ENCODE results near the gene SECTM1. TPM values are rescaled to one million over a fixed set of nuclear protein-coding genes. Genes with fewer than 3 reads are reported as not detected.

The SECTM1 gene
- total and polyA plus RNA-seq, 9 of the 15 experiments (the other 6 are each of a cell fraction or from before 2014, with no cell fraction given) = 0.11 to 0.46 (median 0.18) TPM; not detected in 6

GRCh38 chr17:82322526-82323453 lies 10.8 kb downstream of the SECTM1 start:
- H3K4me2 ChIP-seq (ENCODE audit: insufficient read depth, low read length) = peak overlapping the region; percentile 25; the same call in 1 of the 2 replicates
- H3K9ac ChIP-seq (ENCODE audit: insufficient read depth in 1 of 2, low read depth in 2 of 2, low read length in 2 of 2) = peak overlapping the region in 1 of 2 experiments; percentile 83; a peak in 3 of 4 replicates
- no peaks in the 10 kb centered on the region for H3K79me2 ChIP-seq (ENCODE audit: control insufficient read depth, insufficient read depth, low read length)
- intact Hi-C loops (cut with micrococcal nuclease) = no loop called here
- no peaks in the 10 kb centered on the region for H3K36me3 ChIP-seq (ENCODE audit: control insufficient read depth, insufficient read depth, low read length)
- H3K27me3 ChIP-seq (ENCODE audit: control insufficient read depth in 2 of 2, insufficient read depth in 2 of 2, low read length in 2 of 2) = no peaks in the 10 kb centered on the region
- H4K20me1 ChIP-seq (replicated peaks; ENCODE audit: control insufficient read depth, insufficient read depth, low read length) = no peaks in the 10 kb centered on the region
- no peak overlapping the region for H3K4me3 ChIP-seq
- BruUV-seq (replicated peaks) = no TSS peak
- H3K27ac ChIP-seq (ENCODE audit: extremely low read depth, low read depth, low read length) = no peak overlapping the region
- ChIA-PET POLR2A (interaction anchor here (1.0 to 1.1 kb wide), 2 partner anchors 10 to 222 kb away, joined by 3 to 4 read pairs; no protein-coding TSS in a partner anchor), CTCF (ENCODE audit: low intra/inter-chr PET ratio) (interaction anchor here (1.0 kb wide), 1 partner anchor 89 kb away, joined by 3 read pairs; no protein-coding TSS in a partner anchor)
- H3K9me1 ChIP-seq (ENCODE audit: control insufficient read depth, insufficient read depth, low read length) = no peaks in the 10 kb centered on the region
- no peak for FAIRE-seq
- TF ChIP-seq LCOR (CRISPR knock-in tag; IDR thresholded peaks at IDR 0.05) (no peak), TCFL5 (CRISPR knock-in tag; conservative IDR thresholded peaks at IDR 0.05) (no peak), ZNF408 (CRISPR knock-in tag; IDR thresholded peaks at IDR 0.05; ENCODE audit: low read depth) (no peak)
- TF ChIP-seq, protein P1, sequence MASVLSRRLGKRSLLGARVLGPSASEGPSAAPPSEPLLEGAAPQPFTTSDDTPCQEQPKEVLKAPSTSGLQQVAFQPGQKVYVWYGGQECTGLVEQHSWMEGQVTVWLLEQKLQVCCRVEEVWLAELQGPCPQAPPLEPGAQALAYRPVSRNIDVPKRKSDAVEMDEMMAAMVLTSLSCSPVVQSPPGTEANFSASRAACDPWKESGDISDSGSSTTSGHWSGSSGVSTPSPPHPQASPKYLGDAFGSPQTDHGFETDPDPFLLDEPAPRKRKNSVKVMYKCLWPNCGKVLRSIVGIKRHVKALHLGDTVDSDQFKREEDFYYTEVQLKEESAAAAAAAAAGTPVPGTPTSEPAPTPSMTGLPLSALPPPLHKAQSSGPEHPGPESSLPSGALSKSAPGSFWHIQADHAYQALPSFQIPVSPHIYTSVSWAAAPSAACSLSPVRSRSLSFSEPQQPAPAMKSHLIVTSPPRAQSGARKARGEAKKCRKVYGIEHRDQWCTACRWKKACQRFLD (CRISPR knock-in tag; IDR thresholded peaks at IDR 0.05) = 0 out of 2 replicates have a peak, but pooled peaks have one; percentile 26
- DNase-seq (ENCODE audit: extremely low read depth in 1 of 4, low spot score in 3 of 4) = no peak
- peak overlapping the region; percentile 24; the same call in 1 of the 2 replicates for H2AFZ ChIP-seq (ENCODE audit: low read depth, low read length)
- in situ Hi-C loops (cut with MboI) = no loop called here
- H3K9me3 ChIP-seq (replicated peaks; ENCODE audit: control insufficient read depth, insufficient read depth, low read depth, low read length) = peaks cover 10% of the 10 kb centered on the region
- 52% methylated on average over 22 of the region's 28 CpGs for WGBS (ENCODE audit: insufficient coverage, low coverage, missing lambda C conversion rate)
- no peak for ATAC-seq
- H3K4me1 ChIP-seq (replicated peaks in 1 of 2; ENCODE audit: control insufficient read depth in 2 of 2, insufficient read depth in 2 of 2, low read length in 2 of 2) = peaks cover 49 to 98% of the 10 kb centered on the region in 2 experiments
